ENCODE data around the gene DEFB124.
A peak's percentile ranks its signal among the peaks of the same experiment; 100 is the strongest.

DEFB124 gene

DNA sequence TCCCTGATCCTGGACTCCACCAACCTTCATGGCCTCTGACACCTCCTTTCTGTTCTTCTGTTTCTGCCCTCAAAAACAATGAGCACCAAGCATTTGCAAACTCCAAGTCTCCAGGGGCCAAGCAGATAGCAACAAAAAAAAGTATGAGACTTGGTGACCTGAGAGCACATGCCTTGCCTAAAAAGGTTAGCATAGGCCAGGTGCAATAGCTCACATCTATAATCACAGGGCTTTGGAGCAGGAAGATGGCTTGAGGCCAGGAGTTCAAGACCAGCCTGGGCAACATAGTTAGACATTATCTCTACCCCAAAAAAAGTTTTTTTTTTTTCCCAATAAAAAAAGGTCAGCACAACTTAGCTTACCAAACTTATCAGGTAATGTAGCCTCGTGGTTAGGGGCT lies 25.6 kb upstream of the DEFB124 start:
- no peak for TF ChIP-seq CTCF (IDR thresholded peaks at IDR 0.05)
- no peak for TF ChIP-seq ZFX (IDR thresholded peaks at IDR 0.05; ENCODE audit: borderline replicate concordance)
- no peak overlapping the region for H3K27ac ChIP-seq

DNA sequence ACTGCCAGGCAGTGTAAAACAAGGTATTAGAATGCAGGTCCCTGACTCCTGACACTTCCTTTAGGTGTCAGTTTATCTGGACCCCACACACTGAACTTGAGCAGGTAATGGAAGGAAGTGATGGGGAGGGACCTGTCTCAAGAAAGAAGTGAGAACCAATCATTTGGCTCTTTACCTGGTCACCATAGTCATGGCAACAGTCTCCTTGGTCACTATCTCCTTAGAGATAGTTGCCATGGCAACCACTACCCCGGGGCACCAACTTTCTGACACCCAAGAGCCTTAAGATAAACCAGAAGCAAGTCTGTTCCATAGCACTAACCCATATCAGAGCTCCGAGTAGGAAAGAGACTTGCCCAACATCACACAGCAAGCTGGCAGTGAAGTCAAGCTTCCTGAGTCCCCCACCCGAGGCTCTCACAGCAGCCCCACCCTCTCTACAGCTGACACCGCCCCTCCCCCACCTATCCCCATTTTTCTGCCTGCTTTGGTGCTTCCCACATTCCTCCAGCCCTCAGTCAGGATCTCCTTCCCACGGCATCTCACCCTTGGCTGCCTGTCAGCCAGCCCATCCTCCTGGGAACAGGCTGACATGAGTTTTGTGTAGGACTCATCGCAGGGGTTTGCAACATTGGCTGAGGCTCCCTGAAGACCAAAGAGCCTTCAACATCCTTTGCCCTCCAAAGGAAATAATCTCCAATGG lies 23.1 kb upstream of the DEFB124 start:
- H3K27ac ChIP-seq: no peak overlapping the region

DNA sequence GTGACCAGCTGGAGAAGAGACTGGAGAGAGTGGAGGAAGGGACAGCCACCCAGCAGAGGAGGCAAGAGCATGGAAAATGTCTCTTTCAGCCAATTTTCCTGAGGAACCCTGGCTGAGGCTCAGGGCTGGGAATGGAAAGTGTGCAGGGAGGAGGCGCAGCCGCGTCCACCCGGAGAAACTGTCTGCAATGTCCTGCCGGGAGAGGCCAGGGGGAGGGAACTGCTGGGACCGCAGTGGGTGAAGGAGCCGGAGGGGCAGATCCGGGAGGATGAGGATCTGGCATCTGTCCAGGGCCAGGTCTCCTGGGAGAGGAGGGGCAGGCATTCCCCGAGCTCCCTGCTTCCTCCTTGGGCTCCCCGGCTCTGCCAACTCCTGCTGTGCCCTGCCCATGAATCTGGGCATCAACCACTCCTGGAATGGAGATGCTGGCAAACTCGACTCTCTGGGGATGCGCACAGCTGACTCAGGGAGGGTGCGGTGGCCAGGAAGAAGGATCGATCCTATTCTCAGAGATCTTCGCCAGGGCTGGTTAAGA lies 21.9 kb upstream of the DEFB124 start:
- H3K27ac ChIP-seq: no peak overlapping the region
- TF ChIP-seq ZFX (IDR thresholded peaks at IDR 0.05; ENCODE audit: borderline replicate concordance) (no peak), CTCF (IDR thresholded peaks at IDR 0.05) (no peak)

More for the DNA sequence above, 23.1 kb upstream of the DEFB124 start:
- TF ChIP-seq ZFX (IDR thresholded peaks at IDR 0.05; ENCODE audit: borderline replicate concordance) (no peak), CTCF (IDR thresholded peaks at IDR 0.05) (no peak)

- H3K27ac ChIP-seq: no peak overlapping the region
- TF ChIP-seq ZFX (IDR thresholded peaks at IDR 0.05; ENCODE audit: borderline replicate concordance): no peak
- peak; percentile 74 for TF ChIP-seq CTCF (IDR thresholded peaks at IDR 0.05)
Observed at GRCh38 chr20:31494131-31494530, 19.2 kb upstream of the DEFB124 start.

- TF ChIP-seq ZFX (IDR thresholded peaks at IDR 0.05; ENCODE audit: borderline replicate concordance) (no peak), CTCF (IDR thresholded peaks at IDR 0.05) (no peak)
- H3K27ac ChIP-seq: no peak overlapping the region
Observed at GRCh38 chr20:31490752-31491151, 15.8 kb upstream of the DEFB124 start.

GRCh38 chr20:31489152-31489551 lies 14.2 kb upstream of the DEFB124 start:
- H3K27ac ChIP-seq: no peak overlapping the region
- TF ChIP-seq ZFX (IDR thresholded peaks at IDR 0.05; ENCODE audit: borderline replicate concordance): no peak
- no peak for TF ChIP-seq CTCF (IDR thresholded peaks at IDR 0.05)

GRCh38 chr20:31488115-31488514 lies 13.2 kb upstream of the DEFB124 start:
- no peak overlapping the region for H3K27ac ChIP-seq
- TF ChIP-seq ZFX (IDR thresholded peaks at IDR 0.05; ENCODE audit: borderline replicate concordance) (no peak), CTCF (IDR thresholded peaks at IDR 0.05) (no peak)

Measured in 22Rv1 (cell line).